Skin epidermis (tissue), 12 donors: Measurements from ENCODE around the gene ACAP2.
A peak's percentile ranks its signal among the peaks of the same experiment; 100 is the strongest.

Source experiments
- H3K27ac ChIP-seq, 21 experiments: fragments of 200-600 bp; sonication (generic) in 11 of 21; one replicate each; pipeline ENCODE4 v1.5.0; 2020; ENCODE audit warnings: mild to moderate bottlenecking in 3 of 21, inconsistent platforms in 2 of 21, moderate library complexity in 2 of 21
- H3K4me3 ChIP-seq, 7 experiments: fragments of 200-600 bp; sonication (generic) in 2 of 7; one replicate each; pipeline ENCODE4 v1.5.0; 2020; ENCODE audit warnings: inconsistent platforms in 2 of 7, mild to moderate bottlenecking in 2 of 7, moderate library complexity in 1 of 7

ACAP2 gene

GRCh38 chr3:195266428-195266827 is 176.4 kb downstream of the ACAP2 start:
- no peak overlapping the region for H3K4me3 ChIP-seq
- no peak overlapping the region for H3K27ac ChIP-seq

GRCh38 chr3:195265363-195265976 is 177.3 kb downstream of the ACAP2 start:
- H3K27ac ChIP-seq = no peak overlapping the region
- H3K4me3 ChIP-seq = no peak overlapping the region

- Histone ChIP-seq H3K4me3 (no peak overlapping the region), H3K27ac (peak overlapping the region in 1 of 21 experiments; percentile 8)
These were observed 178.8 kb downstream of the ACAP2 start for GRCh38 chr3:195263925-195264600.

- Histone ChIP-seq H3K4me3 (no peak overlapping the region), H3K27ac (peak overlapping the region in 4 of 21 experiments; percentile 6 to 39 (median 18))
These were observed 179.5 kb downstream of the ACAP2 start for GRCh38 chr3:195263193-195263924.

- Histone ChIP-seq H3K27ac (no peak overlapping the region), H3K4me3 (no peak overlapping the region)
These were observed 180.9 kb downstream of the ACAP2 start for GRCh38 chr3:195261925-195262324.

- Histone ChIP-seq H3K4me3 (peak overlapping the region; percentile 52 to 63 (median 60)), H3K27ac (peak overlapping the region in 20 of 21 experiments; percentile 19 to 98 (median 88))
These were observed 182.4 kb downstream of the ACAP2 start for GRCh38 chr3:195260280-195260905.

- Histone ChIP-seq H3K4me3 (peak overlapping the region; percentile 52 to 63 (median 60)), H3K27ac (peak overlapping the region; percentile 55 to 98 (median 91))
These were observed 183.1 kb downstream of the ACAP2 start for GRCh38 chr3:195259475-195260279.

- H3K4me3 ChIP-seq = peak overlapping the region in 6 of 7 experiments; percentile 52 to 63 (median 58)
These were observed 183.7 kb downstream of the ACAP2 start for GRCh38 chr3:195259154-195259474.

GRCh38 chr3:195258449-195259153 is 184.2 kb downstream of the ACAP2 start:
- peak overlapping the region in 19 of 21 experiments; percentile 78 to 98 (median 91) for H3K27ac ChIP-seq
- H3K4me3 ChIP-seq = no peak overlapping the region

More at GRCh38 chr3:195259154-195259474, 183.7 kb downstream of the ACAP2 start:
- H3K27ac ChIP-seq = peak overlapping the region; percentile 55 to 98 (median 91)

GRCh38 chr3:195257454-195258448 is 185.1 kb downstream of the ACAP2 start:
- no peak overlapping the region for H3K4me3 ChIP-seq
- peak overlapping the region in 7 of 21 experiments; percentile 15 to 98 (median 88) for H3K27ac ChIP-seq

- no peak overlapping the region for H3K4me3 ChIP-seq
- H3K27ac ChIP-seq = no peak overlapping the region
These were observed 186.0 kb downstream of the ACAP2 start for GRCh38 chr3:195256639-195257453.

- H3K4me3 ChIP-seq = no peak overlapping the region
- H3K27ac ChIP-seq = no peak overlapping the region
These were observed 187.0 kb downstream of the ACAP2 start for GRCh38 chr3:195255571-195256501.

- Histone ChIP-seq H3K4me3 (no peak overlapping the region), H3K27ac (no peak overlapping the region)
These were observed 187.7 kb downstream of the ACAP2 start for GRCh38 chr3:195255176-195255500.

GRCh38 chr3:195254454-195255175 is 188.2 kb downstream of the ACAP2 start:
- no peak overlapping the region for H3K27ac ChIP-seq

GRCh38 chr3:195253923-195254432 is 188.8 kb downstream of the ACAP2 start:
- peak overlapping the region in 4 of 21 experiments; percentile 5 to 58 (median 56) for H3K27ac ChIP-seq

More at GRCh38 chr3:195254454-195255175, 188.2 kb downstream of the ACAP2 start:
- no peak overlapping the region for H3K4me3 ChIP-seq

More at GRCh38 chr3:195253923-195254432, 188.8 kb downstream of the ACAP2 start:
- no peak overlapping the region for H3K4me3 ChIP-seq
